Keratinocyte (primary cell): ENCODE results near the gene MDM4. TPM values are rescaled to one million over a fixed set of nuclear protein-coding genes. Genes with fewer than 3 reads are reported as not detected.
A peak's percentile ranks its signal among the peaks of the same experiment; 100 is the strongest.
"Not testable (repeated sequence)": the region's sequence is repeated elsewhere in the genome, so short reads cannot be mapped to it uniquely, and the experiment has no call there.

ENCODE experiments used
- DNase-seq: peaks from one replicate; pipeline ENCODE4 v3.0.0-alpha.2; 2011; ENCODE audit warnings: low read depth, missing footprints, low spot score
- FAIRE-seq: peaks from 2 replicates; lab custom pipeline; 2011; peaks lifted over from hg19 to GRCh38; lab: Jason Lieb, UNC
- H2AFZ ChIP-seq: 2 replicates; pipeline ENCODE4 v1.6.0; 2012; ENCODE audit warnings: low read length, control low read depth, inconsistent platforms; ENCODE audit not compliant: control insufficient read depth
- H3K27ac ChIP-seq: 2 replicates; pipeline ENCODE4 v1.5.1; 2011; ENCODE audit warnings: low read length; ENCODE audit not compliant: control insufficient read depth, insufficient read depth
- H3K27me3 ChIP-seq: 3 replicates; pipeline ENCODE4 v1.6.0; 2011; ENCODE audit warnings: low read length; ENCODE audit not compliant: control insufficient read depth, insufficient read depth; ENCODE audit errors: extremely low read depth
- H3K36me3 ChIP-seq, 2 experiments: 2 replicates in 1 of 2; 3 replicates in 1 of 2; pipeline ENCODE4 v1.5.1; 2011; ENCODE audit warnings: low read length in 2 of 2, mild to moderate bottlenecking in 1 of 2; ENCODE audit not compliant: control insufficient read depth in 2 of 2, insufficient read depth in 2 of 2; ENCODE audit errors: extremely low read depth in 1 of 2
- H3K4me1 ChIP-seq: 3 replicates; pipeline ENCODE4 v1.5.1; 2011; ENCODE audit warnings: low read length; ENCODE audit not compliant: control insufficient read depth, insufficient read depth; ENCODE audit errors: extremely low read depth
- H3K4me2 ChIP-seq: 3 replicates; pipeline ENCODE4 v1.6.0; 2011; ENCODE audit warnings: low read depth, low read length; ENCODE audit not compliant: control insufficient read depth, insufficient read depth; ENCODE audit errors: extremely low read depth
- H3K4me3 ChIP-seq, 3 experiments: fragments of 200-600 bp in 1 of 3; sonication (generic) in 1 of 3; 2 replicates in 2 of 3; 3 replicates in 1 of 3; pipeline ENCODE4 v1.5.1; 2011 to 2016; ENCODE audit warnings: low read length in 3 of 3, mild to moderate bottlenecking in 3 of 3, control low read depth in 2 of 3, inconsistent platforms in 1 of 3, low read depth in 1 of 3, mixed read lengths in 1 of 3, mixed run types in 1 of 3, moderate library complexity in 1 of 3; ENCODE audit not compliant: control insufficient read depth in 2 of 3, insufficient read depth in 2 of 3; ENCODE audit errors: extremely low read depth in 1 of 3
- H3K79me2 ChIP-seq: 2 replicates; pipeline ENCODE4 v1.6.0; 2012; ENCODE audit warnings: low read length; ENCODE audit not compliant: control insufficient read depth, insufficient read depth
- H3K9ac ChIP-seq: 3 replicates; pipeline ENCODE4 v1.6.0; 2011; ENCODE audit warnings: low read length; ENCODE audit not compliant: control insufficient read depth, insufficient read depth; ENCODE audit errors: extremely low read depth
- H3K9me1 ChIP-seq: 3 replicates; pipeline ENCODE4 v1.6.0; 2011; ENCODE audit warnings: low read length; ENCODE audit not compliant: control insufficient read depth, insufficient read depth; ENCODE audit errors: extremely low read depth
- H3K9me3 ChIP-seq: 2 replicates; pipeline ENCODE4 v1.5.1; 2012; ENCODE audit warnings: low read depth, low read length; ENCODE audit not compliant: control insufficient read depth
- H4K20me1 ChIP-seq: 3 replicates; pipeline ENCODE4 v1.6.0; 2011; ENCODE audit warnings: low read length; ENCODE audit not compliant: control insufficient read depth, insufficient read depth; ENCODE audit errors: extremely low read depth
- EZH2 ChIP-seq: IDR thresholded peaks from one replicate; pipeline ENCODE4 v1.6.1; 2012; ENCODE audit warnings: inconsistent platforms, mild to moderate bottlenecking, low read length, moderate library complexity
- dilution Hi-C: fragments of 300-500 bp; cut with MboI; formaldehyde crosslinking; loops from one replicate; pipeline ENCODE4 v1.7.0; 2020; ENCODE audit warnings: low sequenced_read_pairs; ENCODE audit not compliant: extremely low pct_ligation_motif_present
- polyA plus RNA-seq, 5 experiments: library from polyadenylated mRNA; depleted of rRNA in 3 of 5; stranded (reverse) in 3 of 5; stranded (forward) in 1 of 5; unstranded in 1 of 5; fragments of >200 nt; gene quantifications; 1 replicate in 1 of 5; 2 replicates in 3 of 5; 3 replicates in 1 of 5; pipeline versions ENCODE4 v1.2.1 to v1.2.3, GENCODE V29; 2011 to 2012; ENCODE audit warnings: missing spikeins in 2 of 5, low read depth in 1 of 5, low replicate concordance in 1 of 5
- TF ChIP-seq, protein P1 (sequence below), 3 experiments: IDR thresholded peaks in 1 of 3; conservative IDR thresholded peaks in 1 of 3; optimal IDR thresholded peaks in 1 of 3; 2 replicates in 2 of 3; 3 replicates in 1 of 3; pipeline versions ENCODE3 to v1.5.1; 2011; ENCODE audit warnings: low read length in 3 of 3, mild to moderate bottlenecking in 3 of 3, moderate library complexity in 2 of 3, control low read depth in 1 of 3, inconsistent platforms in 1 of 3; ENCODE audit not compliant: insufficient read depth in 2 of 3; ENCODE audit errors: extremely low read depth in 1 of 3

MDM4 gene
- polyA plus RNA-seq, 1 donor (not counting 4 experiments of a cell fraction or from before 2014, with no cell fraction given) = 17.8 TPM

DNA sequence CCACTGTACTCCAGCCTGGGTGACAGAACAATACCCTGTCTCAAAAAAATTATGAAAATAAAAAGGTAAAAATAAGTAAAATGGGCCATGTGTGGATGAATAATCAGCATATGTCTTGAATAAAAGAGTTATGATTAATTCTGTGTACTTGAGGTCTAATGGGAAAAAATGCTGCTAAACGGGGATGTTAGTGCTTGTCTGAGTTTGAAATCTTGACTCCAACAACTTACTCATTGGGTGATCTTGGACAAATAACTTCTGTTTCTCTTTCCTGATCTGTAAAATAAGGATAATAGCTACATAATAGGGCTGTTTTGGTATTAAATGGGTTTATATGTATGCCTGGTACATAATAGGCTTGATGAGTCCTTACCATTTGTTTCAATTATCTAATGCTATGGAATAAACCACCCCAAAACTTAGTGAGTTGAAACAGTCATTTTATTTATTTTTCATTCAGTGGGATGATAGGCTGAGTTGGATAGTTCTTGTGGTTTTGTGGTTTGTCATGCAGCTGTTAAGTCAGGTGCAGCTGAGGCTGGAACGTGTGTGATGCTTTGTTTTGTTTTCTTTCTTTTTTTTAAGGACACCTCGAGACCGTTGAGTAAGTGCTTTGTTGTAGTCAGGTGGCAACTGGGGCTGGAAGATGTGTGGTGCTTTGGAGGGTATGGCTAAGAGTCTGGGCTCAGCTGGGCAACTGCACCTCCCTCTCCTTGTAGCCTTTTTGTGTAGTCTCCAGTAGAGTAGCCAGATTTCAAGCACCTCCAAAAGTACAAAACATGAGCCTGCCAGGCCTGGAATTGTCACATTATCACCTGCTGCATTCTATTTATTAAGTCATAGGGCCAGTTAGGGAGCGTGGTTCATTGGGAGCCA, 4.9 kb downstream of the MDM4 start:
- Histone ChIP-seq H3K79me2 (peaks cover 70% of the 10 kb centered on the region), H3K4me2 (peak overlapping the region; percentile 35), H3K36me3 (peaks cover 6 to 21% of the 10 kb centered on the region in 2 experiments), H3K27ac (peak overlapping the region; percentile 67), H3K9ac (no peak overlapping the region), H3K9me1 (no peaks in the 10 kb centered on the region), H2AFZ (no peak overlapping the region), H3K9me3 (peaks cover 5% of the 10 kb centered on the region), H3K4me3 (no peak overlapping the region), H3K4me1 (peaks cover 28% of the 10 kb centered on the region), H4K20me1 (peaks cover 5% of the 10 kb centered on the region), H3K27me3 (no peaks in the 10 kb centered on the region)
- no peak for FAIRE-seq
- no peak for TF ChIP-seq EZH2
- TF ChIP-seq, protein P1, sequence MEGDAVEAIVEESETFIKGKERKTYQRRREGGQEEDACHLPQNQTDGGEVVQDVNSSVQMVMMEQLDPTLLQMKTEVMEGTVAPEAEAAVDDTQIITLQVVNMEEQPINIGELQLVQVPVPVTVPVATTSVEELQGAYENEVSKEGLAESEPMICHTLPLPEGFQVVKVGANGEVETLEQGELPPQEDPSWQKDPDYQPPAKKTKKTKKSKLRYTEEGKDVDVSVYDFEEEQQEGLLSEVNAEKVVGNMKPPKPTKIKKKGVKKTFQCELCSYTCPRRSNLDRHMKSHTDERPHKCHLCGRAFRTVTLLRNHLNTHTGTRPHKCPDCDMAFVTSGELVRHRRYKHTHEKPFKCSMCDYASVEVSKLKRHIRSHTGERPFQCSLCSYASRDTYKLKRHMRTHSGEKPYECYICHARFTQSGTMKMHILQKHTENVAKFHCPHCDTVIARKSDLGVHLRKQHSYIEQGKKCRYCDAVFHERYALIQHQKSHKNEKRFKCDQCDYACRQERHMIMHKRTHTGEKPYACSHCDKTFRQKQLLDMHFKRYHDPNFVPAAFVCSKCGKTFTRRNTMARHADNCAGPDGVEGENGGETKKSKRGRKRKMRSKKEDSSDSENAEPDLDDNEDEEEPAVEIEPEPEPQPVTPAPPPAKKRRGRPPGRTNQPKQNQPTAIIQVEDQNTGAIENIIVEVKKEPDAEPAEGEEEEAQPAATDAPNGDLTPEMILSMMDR (optimal IDR thresholded peaks at IDR 0.05 in 1 of 3, IDR thresholded peaks at IDR 0.05 in 1 of 3, conservative IDR thresholded peaks at IDR 0.05 in 1 of 3; ENCODE audit: extremely low read depth in 1 of 3, insufficient read depth in 2 of 3, low read length in 3 of 3) = no peak
- dilution Hi-C loops = no loop called here
- DNase-seq = no peak

DNA sequence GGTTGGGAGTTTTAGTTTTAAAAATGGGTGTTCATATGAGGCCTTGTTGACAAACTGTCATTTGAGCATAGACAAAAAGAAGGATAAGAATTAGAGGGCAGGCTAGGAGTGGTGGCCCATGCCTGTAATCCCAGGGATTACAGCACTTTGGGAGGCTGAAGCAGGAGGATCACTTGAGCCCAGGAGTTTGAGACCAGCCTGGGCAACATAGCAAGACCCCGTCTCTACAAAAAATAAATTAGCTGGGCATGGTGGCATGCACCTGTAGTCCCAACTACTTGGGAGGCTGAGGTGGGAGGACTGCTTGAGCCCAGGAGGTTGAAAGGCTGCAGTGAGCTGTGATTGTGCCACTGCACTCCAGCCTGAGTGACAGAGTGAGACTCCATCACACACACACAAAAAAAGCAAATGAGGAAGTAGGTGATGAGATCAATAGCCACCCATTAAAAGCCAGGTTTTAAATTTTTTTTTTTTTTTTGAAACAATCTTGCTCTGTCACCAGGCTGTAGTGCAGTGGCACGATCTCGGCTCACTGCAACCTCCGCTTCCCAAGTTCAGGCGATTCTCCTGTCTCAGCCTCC, 5.8 kb downstream of the MDM4 start:
- DNase-seq, FAIRE-seq, H4K20me1 ChIP-seq, H3K27me3 ChIP-seq, H3K9me1 ChIP-seq, H3K4me3 ChIP-seq, H2AFZ ChIP-seq, dilution Hi-C loops, H3K4me2 ChIP-seq, H3K9me3 ChIP-seq, H3K9ac ChIP-seq: not testable (repeated sequence)
- peaks cover 64% of the 10 kb centered on the region for H3K79me2 ChIP-seq
- peak overlapping the region; percentile 67 for H3K27ac ChIP-seq
- H3K36me3 ChIP-seq = peaks cover 10 to 23% of the 10 kb centered on the region in 2 experiments
- peaks cover 28% of the 10 kb centered on the region for H3K4me1 ChIP-seq
